DMS53 treated with DMSO at 0.1 percent for 48 hours (cell line): ENCODE results near the gene LIN7B.

Source experiments
- DNase-seq: peaks from one replicate; lab custom pipeline; 2025; ENCODE audit not compliant: unreplicated experiment; lab: John Stamatoyannopoulos, UW

LIN7B gene, protein sequence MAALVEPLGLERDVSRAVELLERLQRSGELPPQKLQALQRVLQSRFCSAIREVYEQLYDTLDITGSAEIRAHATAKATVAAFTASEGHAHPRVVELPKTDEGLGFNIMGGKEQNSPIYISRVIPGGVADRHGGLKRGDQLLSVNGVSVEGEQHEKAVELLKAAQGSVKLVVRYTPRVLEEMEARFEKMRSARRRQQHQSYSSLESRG

DNA sequence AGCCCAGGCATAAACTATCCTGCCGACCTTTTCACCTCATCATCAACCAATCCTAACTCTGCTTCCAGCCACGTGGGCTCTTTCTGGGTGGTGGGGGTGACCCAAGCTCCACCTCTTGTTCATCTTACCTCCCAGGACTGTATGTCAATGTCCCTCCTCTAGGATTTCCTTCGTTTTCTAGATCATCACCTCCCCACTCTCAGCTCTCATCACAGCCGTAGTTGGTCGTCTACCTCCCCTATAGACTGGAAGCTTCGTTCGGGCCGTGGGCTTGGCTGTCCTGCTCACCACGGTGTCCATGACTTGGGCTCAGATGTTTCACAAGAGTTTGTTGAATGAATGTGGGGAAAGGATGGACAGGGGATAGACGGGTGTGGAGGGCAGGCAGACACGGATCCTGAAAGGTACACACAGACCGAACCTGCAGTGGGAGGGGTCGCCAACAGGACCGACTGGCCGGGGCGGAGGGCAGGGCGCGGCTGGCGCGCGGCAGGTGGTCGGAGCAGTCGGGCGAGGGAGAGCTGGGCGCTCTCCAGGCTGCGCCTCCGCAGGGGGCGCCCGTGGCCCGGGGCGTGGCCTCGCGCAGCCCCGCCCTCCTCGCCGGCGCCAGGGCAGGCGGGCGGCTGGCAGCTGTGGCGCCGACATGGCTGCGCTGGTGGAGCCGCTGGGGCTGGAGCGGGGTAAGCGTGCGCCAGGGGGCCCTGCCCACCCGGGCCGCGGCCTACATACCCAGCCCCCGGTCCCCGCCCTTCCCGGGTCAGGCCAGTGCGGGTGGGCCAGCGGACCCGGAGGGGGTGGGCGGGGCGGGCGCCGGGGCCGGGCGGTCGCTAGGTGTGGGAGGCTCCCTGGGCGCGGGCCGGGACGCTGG is at the start of gene LIN7B:
TSS of gene LIN7B (plus strand) at position 609 of the 868 bp plus-strand sequence. CDS start at position 644, 35 bp downstream.
- peak; percentile 21 for DNase-seq

DNA sequence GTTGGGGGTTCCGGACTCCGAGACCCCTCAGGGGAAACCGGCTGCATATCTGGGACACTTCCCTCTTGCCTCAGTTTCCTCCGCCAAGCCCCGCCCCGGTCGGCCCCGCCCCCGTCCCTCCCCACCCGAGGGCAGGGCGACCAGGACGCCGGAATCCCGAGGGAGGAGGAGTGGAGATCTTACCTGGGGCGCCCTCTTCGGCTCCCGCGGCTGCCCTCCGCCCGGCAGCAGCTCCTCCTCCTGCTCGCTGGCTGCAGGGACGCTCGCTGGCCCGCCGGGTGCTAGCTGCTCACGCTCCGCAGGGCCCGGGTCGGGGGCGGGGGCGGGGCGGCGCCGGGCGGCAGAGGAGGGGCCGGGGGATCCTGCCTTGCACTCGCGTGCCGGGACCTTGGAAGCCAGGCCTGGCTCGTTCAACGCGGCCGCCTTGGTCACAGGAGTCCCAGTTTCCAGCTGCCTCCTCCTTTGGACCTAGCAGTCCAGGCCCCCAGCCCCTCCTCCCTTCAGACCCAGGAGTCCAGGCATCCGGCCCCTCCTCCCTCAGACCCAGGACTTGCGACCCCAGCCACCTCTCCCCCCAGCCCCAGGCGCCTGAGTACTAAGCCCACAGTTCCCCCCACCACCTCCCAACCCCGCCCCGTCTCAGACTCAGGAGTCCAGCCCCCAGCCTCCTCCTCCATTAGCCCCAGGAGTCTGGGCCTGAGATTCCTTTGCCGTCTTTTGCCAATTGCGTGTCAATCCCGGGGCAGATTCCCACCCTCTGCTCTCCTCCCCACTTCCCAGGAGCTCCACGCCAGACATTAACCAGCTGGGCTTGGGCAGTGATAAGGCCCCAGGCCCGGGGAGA is 49.2 kb upstream of the LIN7B start, which contains the start of gene NTF4:
TSS of gene NTF4 (minus strand) at position 51 of the 844 bp plus-strand sequence. CDS start 2,821 bp downstream, outside the sequence.
- DNase-seq = no peak

DNA sequence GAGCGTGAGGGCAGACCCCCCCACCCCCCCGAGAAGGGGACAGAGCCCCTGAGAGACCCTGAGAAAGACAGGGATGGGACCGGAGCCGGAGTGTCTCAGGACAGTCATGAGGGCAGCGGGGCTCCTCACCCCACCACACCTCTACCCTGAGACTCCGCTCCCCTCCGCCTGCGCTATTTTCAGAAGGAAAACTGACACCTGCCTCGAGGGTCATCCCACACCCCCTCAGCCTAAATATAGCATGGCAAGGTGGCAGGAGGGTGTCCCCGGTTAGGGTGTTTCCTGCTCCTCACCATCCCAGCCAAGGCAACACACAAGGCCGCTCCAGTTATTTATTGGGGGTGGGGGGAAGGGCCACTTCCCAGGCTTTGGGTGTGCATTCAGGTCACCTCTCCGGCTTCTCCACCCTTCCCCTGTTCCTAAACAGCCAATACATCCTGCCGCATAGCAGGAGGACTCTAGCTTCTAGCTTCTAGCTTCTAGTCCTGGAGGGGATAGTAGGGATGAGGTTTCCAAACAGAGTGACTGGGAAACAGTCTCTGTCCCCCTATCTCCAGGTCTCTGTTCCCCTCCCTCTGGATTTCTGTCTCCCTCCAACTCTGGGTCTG is 48.2 kb upstream of the LIN7B start:
- no peak for DNase-seq

DNA sequence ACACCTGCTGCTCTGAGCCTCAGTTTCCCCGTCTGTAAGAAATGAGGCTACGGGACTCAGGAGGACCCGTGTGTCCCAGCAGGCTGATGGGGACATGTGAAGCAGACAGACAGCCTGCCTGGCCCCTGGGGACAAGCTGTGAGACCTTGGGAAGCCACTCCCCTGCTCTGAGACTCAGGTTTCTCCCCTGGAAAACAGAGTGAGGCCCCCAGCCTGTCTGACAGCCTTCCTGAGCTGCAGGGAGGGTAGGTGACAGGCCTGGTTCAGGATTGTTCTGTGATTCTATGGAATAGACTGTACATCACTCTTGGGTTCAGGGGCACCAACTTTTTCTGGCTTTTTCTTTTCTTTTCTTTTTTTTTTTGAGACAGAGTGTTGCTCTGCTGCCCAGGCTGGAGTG is 46.6 kb upstream of the LIN7B start:
- DNase-seq = no peak

DNA sequence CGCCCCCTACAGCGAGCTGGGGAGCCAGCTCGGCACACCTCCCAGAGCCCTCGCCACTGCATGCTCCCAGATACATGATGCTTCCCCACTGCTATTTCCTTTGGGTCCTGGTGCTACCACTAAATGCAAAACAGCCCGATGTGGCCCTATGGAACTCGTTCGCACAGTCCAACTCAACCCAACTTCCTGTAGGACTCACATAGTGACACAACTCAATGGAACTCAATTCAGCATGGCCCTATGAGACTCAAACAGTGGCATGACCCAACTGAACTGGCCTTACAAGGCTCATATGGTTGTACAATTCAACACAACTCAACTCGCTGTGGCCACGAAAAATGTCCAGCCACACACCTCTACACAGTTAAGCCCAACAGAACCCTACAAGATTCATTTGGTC is 45.1 kb upstream of the LIN7B start:
- no peak for DNase-seq

DNA sequence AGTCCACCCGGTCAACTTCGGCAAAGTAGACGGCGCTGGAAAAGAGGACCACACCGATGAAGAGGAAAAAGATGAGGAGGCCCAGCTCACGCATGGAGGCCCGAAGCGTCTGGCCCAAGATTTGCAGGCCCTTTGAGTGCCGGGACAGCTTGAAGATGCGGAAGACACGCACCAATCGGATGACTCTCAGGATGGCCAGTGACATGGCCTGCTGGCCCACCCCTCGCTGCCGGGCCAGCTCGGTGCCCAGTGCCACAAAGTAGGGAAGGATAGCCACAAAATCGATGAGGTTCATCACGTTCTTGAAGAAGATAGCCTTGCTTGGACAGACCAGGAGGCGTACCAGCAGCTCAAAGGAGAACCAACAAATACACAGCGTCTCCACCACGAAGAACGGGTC is 43.8 kb upstream of the LIN7B start:
- DNase-seq = no peak

DNA sequence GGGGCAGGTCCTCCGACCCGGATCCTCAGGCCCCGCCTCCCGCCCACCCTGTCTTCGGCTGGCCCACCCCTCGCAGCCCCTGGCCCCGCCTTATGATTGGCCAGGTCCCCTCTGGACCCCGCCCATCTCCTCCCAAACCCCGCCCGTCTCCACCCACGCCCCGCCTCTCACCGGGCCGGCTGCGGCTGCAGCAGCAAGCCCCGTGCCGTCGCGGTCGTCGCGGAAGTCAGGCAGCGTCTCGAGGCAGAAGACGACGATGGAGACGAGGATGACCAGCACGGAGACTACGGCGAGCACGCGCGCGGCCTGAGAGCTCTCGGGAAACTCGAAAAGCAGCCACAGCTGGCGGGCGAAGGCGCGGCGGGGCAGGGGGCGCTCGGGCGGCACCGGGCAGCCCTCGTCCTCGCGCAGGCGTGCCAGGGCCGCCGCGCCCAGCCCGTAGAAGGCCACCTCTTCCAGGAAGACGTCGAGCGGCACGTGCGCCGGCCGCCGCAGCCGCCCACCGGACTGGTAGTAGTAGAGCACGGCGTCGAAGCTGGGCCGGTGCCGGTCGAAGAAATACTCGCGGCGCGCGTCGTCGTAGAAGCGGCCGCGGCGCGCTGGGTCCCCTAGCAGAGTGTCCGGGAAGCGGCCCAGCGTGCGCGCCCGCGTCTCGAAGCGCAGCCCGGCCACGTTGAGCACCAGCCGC is 42.2 kb upstream of the LIN7B start:
- no peak for DNase-seq

DNA sequence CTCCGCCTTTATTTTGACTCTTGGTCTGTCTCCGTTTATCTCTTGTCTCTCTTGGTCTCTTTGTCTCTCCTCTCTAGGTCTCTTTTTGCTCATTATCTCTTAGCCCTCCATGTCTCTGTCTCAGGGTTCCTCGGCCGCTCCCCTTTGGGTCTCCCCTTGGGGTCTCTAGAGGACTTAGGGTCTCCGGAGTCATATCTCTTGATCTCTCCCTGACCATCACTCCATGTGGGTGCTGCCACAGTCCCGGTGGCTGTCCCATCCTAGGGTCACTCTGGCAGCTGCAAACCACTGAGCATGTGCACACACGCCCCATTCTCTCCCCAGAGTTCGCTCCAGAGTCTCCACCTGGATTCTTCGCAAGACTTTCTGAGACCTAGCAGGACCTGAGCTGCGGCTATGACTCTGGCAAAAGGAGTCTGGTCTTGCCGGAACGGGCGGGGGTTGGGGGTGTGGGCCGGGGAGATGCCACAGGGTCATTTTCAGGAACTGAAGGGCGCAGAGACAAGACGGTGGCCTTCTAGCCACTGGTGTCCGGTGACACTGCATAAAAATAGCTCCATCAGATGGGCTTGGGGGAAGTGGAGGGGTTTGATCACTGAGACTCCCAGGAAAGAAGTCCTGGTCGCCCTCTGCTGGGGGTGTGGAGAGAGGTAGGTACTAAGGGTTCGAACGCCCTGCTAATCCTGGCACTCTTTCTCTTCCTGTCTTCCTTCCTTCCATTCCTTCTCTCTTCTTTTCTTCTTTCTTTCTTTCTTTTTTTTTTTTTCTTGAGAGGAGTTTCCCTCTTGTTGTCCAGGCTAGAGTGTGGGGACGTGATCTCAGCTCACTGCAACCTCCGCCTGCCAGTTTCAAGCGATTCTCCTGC is 40.4 kb upstream of the LIN7B start:
- DNase-seq = no peak

DNA sequence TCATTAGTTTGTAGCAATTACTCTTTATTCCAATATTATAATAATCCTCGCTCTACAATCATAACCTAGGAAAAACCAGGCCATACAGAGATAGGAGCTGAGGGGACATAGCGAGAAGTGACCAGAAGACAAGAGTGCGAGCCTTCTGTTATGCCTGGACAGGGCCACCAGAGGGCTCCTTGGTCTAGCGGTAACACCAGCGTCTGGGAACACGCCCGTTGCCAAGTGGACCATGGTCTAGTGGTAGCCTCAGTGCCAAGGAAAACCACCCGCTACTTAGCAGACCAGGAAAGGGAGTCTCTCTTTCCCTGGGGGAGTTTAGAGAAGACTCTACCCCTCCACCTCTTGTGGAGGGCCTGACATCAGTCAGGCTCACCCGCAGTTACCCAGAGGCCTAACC is 39.3 kb upstream of the LIN7B start:
- DNase-seq = peak; percentile 19

DNA sequence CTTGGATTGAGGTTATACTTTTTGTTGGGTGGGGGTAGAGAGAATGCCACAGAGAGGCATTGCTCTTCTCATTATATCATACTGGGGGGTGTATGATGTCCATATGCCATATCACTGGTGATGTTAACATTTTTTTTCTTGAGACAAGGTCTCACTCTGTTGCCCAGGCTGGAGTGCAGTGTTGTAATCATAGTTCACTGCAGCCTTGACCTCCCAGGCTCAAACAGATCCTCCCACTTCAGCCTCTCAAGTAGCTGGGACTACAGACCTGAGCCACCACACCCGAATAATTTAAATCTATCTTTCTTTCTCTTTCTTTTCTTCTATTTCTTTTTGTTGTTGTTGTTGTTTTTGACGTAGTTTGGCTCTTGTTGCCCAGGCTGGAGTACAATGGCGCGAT is 33.8 kb upstream of the LIN7B start:
- DNase-seq = no peak

DNA sequence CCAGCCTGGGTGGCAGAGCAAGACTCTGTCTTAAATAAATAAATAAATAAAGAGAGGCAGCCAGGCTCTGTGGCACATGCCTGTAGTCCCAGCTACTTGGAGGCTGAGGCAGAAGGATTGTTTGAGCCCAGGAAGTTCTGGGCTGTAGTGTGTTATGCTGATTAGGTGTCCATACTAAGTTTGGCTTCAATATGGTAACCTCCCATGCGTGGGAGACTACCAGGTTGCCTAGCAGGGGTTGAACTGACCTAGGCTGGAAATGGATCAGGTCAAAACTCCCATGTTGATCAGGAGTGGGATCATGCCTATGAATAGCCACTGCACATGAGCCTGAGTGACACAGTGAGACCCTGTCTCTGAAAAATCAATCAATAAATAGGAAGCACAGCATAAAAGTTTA is 32.9 kb upstream of the LIN7B start:
- DNase-seq = no peak

DNA sequence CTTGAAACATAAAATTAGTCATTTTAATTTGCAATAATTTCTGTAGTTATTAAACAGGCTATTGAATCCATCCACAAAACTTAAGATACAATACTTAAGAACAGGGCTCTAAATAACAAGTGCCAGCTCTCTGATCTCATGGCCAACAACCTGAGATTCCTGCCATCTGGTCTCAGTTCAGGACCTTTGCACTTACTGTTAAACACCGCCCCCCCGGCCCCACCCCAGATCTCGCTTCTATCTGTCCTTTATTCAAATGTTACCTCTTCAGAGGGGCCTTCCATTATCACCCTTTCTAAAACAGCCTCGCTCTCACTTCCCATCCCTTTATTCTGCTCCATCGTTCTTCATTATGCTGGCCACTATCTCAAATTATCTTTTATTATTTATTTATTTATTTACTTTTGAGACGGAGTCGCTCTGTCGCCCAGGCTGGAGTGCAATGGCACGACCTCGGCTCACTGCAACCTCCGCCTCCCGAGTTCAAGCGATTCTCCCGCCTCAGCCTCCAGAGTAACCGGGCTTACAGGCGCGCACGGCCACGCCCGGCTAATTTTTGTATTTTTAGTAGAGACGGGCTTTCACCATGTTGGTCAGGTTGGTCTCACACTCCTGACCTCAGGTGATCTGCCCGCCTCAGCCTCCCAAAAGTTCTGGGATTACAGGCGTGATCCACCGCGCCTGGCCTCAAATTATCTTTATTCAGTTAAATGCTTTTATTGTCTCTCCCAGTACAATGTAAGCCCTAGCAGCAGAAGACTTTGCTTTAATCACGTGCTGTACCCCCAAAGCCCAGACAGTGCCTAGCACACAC is 29.8 kb upstream of the LIN7B start:
- DNase-seq = no peak

DNA sequence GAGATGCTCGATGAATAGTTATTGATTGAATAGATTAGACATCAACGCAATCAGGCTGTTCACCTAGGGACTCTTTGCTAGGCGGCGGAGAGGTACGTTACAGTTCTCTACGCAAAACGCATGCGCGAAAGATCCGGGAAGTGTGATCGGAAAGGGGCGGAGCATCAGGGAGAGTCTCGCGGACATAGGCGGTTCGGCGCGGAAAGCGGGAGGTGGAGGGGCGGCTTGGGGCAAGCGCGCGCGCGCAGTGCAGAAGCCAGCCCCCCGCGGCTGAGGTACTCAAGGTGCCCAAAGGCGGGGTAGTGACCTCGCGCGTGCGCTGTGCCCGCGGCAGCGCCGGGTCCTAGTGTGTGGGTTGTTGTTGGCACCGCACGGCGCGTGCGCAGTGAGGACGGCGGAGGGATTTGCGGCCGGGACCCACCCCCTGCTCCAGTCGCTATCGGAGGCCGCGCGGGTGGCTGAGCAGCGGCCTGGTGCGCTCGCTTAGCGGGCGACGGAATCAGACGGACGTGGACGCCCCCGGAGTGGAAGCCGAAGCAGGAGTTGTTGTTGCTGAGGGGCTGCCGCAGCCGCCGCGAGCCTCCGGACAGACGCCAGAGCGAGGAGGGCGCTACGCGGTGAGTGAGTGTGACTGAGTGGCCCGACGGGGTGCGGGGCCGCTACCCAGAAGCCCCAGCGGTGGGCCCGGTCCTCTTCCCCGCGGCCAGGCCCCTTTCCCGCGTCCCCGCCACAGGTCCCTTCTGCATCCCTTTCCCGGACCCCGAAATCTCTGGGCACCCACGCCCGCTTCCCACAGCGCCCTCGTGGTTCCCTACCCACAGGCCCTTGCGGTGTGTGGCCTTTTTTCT is 28.9 kb upstream of the LIN7B start, which contains the start of gene SNRNP70:
TSS of gene SNRNP70 (plus strand) at position 432 of the 848 bp plus-strand sequence. CDS start 964 bp downstream, outside the sequence.
- peak; percentile 98 for DNase-seq

DNA sequence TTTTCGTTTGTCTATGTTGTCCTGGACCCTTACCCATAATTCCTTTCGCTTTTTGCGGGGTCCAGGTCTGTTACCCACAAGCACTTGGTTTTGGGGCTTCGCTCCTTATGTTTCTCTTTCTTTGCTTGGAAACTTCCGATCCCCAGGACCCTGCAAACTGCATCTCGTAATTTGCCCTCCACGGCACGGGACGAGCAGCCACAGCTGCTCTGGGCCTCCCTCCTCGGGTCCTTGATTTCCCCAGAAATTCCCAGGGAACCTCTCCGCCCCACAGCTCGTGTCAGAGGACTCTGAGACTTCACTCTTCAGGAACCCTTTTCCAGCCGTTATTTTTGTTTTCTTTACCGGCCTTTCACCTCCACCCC is 28.3 kb upstream of the LIN7B start:
- no peak for DNase-seq

DNA sequence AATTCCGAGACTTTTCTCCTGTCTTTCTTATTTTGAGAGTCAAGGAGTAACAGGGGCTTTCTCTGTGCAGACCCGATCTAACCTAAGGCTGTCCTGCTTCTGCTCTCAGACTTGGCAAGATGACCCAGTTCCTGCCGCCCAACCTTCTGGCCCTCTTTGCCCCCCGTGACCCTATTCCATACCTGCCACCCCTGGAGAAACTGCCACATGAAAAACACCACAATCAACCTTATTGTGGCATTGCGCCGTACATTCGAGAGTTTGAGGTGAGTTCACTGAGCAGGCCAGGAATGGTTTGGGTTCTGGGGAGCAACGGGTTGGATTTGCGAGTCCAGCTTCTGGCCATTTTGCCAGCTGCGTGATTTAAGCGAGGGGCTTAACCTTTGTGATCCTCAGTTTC is 27.9 kb upstream of the LIN7B start:
- DNase-seq = no peak

DNA sequence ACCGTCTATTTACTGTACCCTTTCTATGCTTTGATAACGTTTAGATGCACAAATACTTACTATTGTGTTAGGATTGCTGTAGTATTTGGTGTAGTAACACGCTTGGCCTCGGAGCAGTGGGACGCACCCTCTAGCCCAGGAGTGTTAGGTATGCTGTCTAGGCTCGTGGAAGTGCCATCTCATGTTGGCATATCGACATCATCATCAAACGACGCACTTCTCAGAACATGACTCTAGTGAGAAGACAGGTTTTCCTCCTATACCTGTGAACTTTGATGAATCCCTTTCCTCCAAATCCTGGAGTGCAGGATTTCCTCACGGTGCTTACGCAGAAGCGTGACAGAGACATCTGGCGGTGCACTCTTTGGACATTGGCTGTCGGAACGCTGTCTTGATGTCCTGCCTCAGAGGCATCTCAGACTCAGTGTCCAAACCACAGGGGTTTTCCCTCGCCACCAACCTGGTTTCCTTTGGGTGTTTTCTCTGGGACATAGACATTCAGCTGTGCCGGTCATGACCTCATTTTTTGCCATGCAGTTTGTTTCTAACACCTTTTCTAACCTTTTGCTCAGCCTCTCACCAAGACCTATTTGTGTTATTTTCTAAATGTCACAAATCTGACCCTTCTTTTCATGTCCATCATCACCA is 22.7 kb upstream of the LIN7B start:
- DNase-seq = no peak

DNA sequence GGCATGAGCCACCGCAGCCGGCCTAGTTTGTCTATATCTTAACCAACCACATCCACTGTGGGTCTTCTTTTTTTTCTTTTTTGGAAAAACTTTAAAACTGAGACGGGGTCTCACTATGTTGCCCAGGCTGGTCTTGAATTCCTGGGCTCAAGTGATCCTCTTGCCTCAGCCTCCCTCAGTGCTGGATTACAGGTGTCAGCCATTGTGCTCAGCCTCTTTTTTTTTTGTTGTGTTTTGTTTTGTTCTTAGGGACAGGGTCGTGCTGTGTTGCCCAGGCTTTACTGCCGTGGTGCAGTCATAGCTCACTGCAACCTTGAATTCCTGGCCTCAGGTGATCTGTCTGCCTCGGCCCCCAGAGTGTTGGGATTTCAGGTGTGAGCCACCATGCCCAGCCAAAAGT is 21.5 kb upstream of the LIN7B start:
- no peak for DNase-seq
